HCT116 (cell line): ENCODE data around the gene CYP51A1.
"Not testable (repeated sequence)": the region's sequence is repeated elsewhere in the genome, so short reads cannot be mapped to it uniquely, and the experiment has no call there.

Source experiments
- MAX ChIP-seq: IDR thresholded peaks from 2 replicates; pipeline ENCODE4 v1.6.1; 2012
- POLR2A ChIP-seq: IDR thresholded peaks from 2 replicates; pipeline ENCODE4 v1.7.0; 2011; ENCODE audit warnings: borderline replicate concordance; ENCODE audit not compliant: insufficient read depth, insufficient read length; ENCODE audit errors: extremely low read depth
- TF ChIP-seq, protein P1 (sequence below), 3 experiments: fragments of 200-600 bp in 1 of 3; sonication (generic) in 1 of 3; IDR thresholded peaks in 2 of 3; conservative IDR thresholded peaks in 1 of 3; 2 replicates each; pipeline ENCODE4 v1.5.1; 2012 to 2017; ENCODE audit warnings: low read depth in 2 of 3, low read length in 2 of 3, antibody characterized with exemption in 1 of 3, borderline replicate concordance in 1 of 3, control low read depth in 1 of 3, mild to moderate bottlenecking in 1 of 3, mixed read lengths in 1 of 3, mixed run types in 1 of 3, moderate library complexity in 1 of 3; ENCODE audit not compliant: insufficient read depth in 1 of 3

GRCh38 chr7:92102862-92103261, 31.4 kb downstream of the CYP51A1 start:
- not testable (repeated sequence) for TF ChIP-seq MAX, POLR2A
- TF ChIP-seq, protein P1, sequence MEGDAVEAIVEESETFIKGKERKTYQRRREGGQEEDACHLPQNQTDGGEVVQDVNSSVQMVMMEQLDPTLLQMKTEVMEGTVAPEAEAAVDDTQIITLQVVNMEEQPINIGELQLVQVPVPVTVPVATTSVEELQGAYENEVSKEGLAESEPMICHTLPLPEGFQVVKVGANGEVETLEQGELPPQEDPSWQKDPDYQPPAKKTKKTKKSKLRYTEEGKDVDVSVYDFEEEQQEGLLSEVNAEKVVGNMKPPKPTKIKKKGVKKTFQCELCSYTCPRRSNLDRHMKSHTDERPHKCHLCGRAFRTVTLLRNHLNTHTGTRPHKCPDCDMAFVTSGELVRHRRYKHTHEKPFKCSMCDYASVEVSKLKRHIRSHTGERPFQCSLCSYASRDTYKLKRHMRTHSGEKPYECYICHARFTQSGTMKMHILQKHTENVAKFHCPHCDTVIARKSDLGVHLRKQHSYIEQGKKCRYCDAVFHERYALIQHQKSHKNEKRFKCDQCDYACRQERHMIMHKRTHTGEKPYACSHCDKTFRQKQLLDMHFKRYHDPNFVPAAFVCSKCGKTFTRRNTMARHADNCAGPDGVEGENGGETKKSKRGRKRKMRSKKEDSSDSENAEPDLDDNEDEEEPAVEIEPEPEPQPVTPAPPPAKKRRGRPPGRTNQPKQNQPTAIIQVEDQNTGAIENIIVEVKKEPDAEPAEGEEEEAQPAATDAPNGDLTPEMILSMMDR (IDR thresholded peaks at IDR 0.05 in 2 of 3, conservative IDR thresholded peaks at IDR 0.05 in 1 of 3; ENCODE audit: borderline replicate concordance in 1 of 3, insufficient read depth in 1 of 3, low read depth in 2 of 3, low read length in 2 of 3) = not testable (repeated sequence)
